ENCODE data around the gene TUBB8B. TPM values are rescaled to one million over a fixed set of nuclear protein-coding genes. Genes with fewer than 3 reads are reported as not detected.
"Not testable (repeated sequence)": the region's sequence is repeated elsewhere in the genome, so short reads cannot be mapped to it uniquely, and the experiment has no call there.

Gene TUBB8B
- total RNA-seq, 1 experiment from 2014 or later, result not detected

DNA sequence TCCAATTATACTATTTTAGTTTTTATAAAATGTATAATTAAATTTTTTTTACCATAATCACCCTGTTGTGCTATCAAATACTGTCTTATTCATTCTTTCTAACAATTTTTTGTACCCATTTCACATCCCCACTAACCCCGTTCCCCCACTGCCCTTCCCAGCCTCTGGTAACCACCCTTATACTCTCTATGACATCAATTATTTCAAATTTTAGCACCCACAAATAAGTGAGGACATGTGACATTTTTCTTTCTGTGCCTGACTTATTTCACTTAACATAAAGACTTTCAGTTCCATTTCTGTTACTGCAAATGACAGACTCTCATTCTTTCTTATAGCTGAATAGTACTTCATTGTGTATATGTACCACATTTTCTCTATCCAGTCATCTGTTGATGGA is 5.0 kb upstream of the TUBB8B start:
- POLR2A ChIA-PET (ENCODE audit: unreplicated experiment), result not testable (repeated sequence)

DNA sequence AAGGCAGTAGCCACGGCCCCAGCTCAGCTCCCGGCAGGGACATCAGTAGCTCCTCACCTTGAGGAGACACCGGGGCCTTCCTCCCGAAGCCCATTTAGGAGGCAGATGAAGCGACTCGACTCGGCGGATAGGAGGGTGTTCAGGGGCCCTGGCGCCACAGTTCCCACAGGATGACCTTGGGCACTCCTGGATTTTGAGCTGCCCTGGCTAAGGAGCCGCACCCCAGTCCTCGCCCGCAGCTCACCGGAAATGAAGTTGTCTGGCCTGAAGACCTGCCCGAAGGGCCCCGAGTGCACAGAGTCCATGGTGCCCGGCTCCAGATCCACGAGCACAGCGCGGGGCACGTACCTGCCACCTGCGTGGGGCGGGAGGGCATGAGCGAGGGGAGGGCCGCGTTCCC is 719 bp downstream of the TUBB8B start:
- H3K4me1 ChIP-seq (ENCODE audit: insufficient read depth, low read length); H4K20me1 ChIP-seq (ENCODE audit: low read length); H3K27me3 ChIP-seq (ENCODE audit: low read length); H3K9me2 ChIP-seq (replicated peaks; ENCODE audit: low read length); H3K36me3 ChIP-seq (ENCODE audit: low read depth, low read length); H3K27ac ChIP-seq (ENCODE audit: low read length); H3K9me3 ChIP-seq (ENCODE audit: low read length); H3K4me3 ChIP-seq (ENCODE audit: low read length); intact Hi-C loops (cut with micrococcal nuclease); H3K4me2 ChIP-seq (ENCODE audit: low read length); H3F3A ChIP-seq (ENCODE audit: low read length, unreplicated experiment); H2AFZ ChIP-seq (ENCODE audit: low read length); ATAC-seq; BruUV-seq (replicated peaks); POLR2A ChIA-PET (ENCODE audit: unreplicated experiment); DNase-seq; CTCF ChIA-PET; H3K9ac ChIP-seq (ENCODE audit: low read length); H3K79me2 ChIP-seq (ENCODE audit: low read length): not testable (repeated sequence)

More for the DNA sequence above, 5.0 kb upstream of the TUBB8B start:
- H3K4me1 ChIP-seq (ENCODE audit: insufficient read depth, low read length); H3F3A ChIP-seq (ENCODE audit: low read length, unreplicated experiment); H3K9me2 ChIP-seq (replicated peaks; ENCODE audit: low read length); CTCF ChIA-PET; H4K20me1 ChIP-seq (ENCODE audit: low read length); H3K27me3 ChIP-seq (ENCODE audit: low read length); H3K36me3 ChIP-seq (ENCODE audit: low read depth, low read length); H3K27ac ChIP-seq (ENCODE audit: low read length); H3K9ac ChIP-seq (ENCODE audit: low read length); DNase-seq; intact Hi-C loops (cut with micrococcal nuclease); H2AFZ ChIP-seq (ENCODE audit: low read length); H3K79me2 ChIP-seq (ENCODE audit: low read length); H3K4me2 ChIP-seq (ENCODE audit: low read length); BruUV-seq (replicated peaks); H3K4me3 ChIP-seq (ENCODE audit: low read length); H3K9me3 ChIP-seq (ENCODE audit: low read length); ATAC-seq: not testable (repeated sequence)

GRCh38 chr18:13177-13576 is 36.2 kb downstream of the TUBB8B start:
- ATAC-seq, CTCF ChIA-PET: not testable (repeated sequence)

DNA sequence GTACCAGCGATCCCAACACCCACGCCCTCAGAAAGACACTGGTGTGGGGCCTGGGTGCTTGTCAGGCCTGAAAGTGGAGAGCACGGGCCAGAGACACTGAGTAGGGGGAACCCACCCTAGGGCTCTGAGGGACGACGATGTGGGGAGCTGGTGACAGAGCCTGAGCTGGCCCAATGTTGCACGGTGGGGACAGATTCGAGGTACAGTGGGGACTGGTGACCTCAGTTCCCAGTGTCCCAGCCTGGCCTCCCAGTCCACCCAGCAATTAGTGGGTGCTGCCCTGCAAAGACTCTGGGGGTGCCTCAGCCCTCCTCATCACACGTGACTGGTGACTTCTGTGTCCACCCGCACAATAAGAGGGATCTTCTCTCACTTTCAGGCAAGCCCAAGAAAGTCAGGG is 36.6 kb downstream of the TUBB8B start:
- H3F3A ChIP-seq (ENCODE audit: low read length, unreplicated experiment); POLR2A ChIA-PET (ENCODE audit: unreplicated experiment); DNase-seq; H3K36me3 ChIP-seq (ENCODE audit: low read depth, low read length); H3K9ac ChIP-seq (ENCODE audit: low read length); H4K20me1 ChIP-seq (ENCODE audit: low read length); H3K4me3 ChIP-seq (ENCODE audit: low read length); CTCF ChIA-PET; intact Hi-C loops (cut with micrococcal nuclease); H3K27ac ChIP-seq (ENCODE audit: low read length); H3K4me2 ChIP-seq (ENCODE audit: low read length); H3K27me3 ChIP-seq (ENCODE audit: low read length); H3K79me2 ChIP-seq (ENCODE audit: low read length); H2AFZ ChIP-seq (ENCODE audit: low read length); H3K4me1 ChIP-seq (ENCODE audit: insufficient read depth, low read length); H3K9me3 ChIP-seq (ENCODE audit: low read length); ATAC-seq; BruUV-seq (replicated peaks); H3K9me2 ChIP-seq (replicated peaks; ENCODE audit: low read length): not testable (repeated sequence)

More at GRCh38 chr18:13177-13576, 36.2 kb downstream of the TUBB8B start:
- H3K79me2 ChIP-seq (ENCODE audit: low read length); H3K4me1 ChIP-seq (ENCODE audit: insufficient read depth, low read length); H3K27me3 ChIP-seq (ENCODE audit: low read length); H2AFZ ChIP-seq (ENCODE audit: low read length); intact Hi-C loops (cut with micrococcal nuclease); H3K27ac ChIP-seq (ENCODE audit: low read length); H3F3A ChIP-seq (ENCODE audit: low read length, unreplicated experiment); BruUV-seq (replicated peaks); H3K9ac ChIP-seq (ENCODE audit: low read length); H3K9me2 ChIP-seq (replicated peaks; ENCODE audit: low read length); H4K20me1 ChIP-seq (ENCODE audit: low read length); H3K4me2 ChIP-seq (ENCODE audit: low read length); H3K4me3 ChIP-seq (ENCODE audit: low read length); DNase-seq; POLR2A ChIA-PET (ENCODE audit: unreplicated experiment); H3K36me3 ChIP-seq (ENCODE audit: low read depth, low read length); H3K9me3 ChIP-seq (ENCODE audit: low read length): not testable (repeated sequence)

- H3K9ac ChIP-seq (ENCODE audit: low read length); H3K9me3 ChIP-seq (ENCODE audit: low read length); POLR2A ChIA-PET (ENCODE audit: unreplicated experiment); H3K4me2 ChIP-seq (ENCODE audit: low read length); H3K27ac ChIP-seq (ENCODE audit: low read length); H4K20me1 ChIP-seq (ENCODE audit: low read length); CTCF ChIA-PET; H3K79me2 ChIP-seq (ENCODE audit: low read length); ATAC-seq; H3K4me1 ChIP-seq (ENCODE audit: insufficient read depth, low read length); H3K36me3 ChIP-seq (ENCODE audit: low read depth, low read length); H3F3A ChIP-seq (ENCODE audit: low read length, unreplicated experiment); BruUV-seq (replicated peaks); H3K27me3 ChIP-seq (ENCODE audit: low read length); H2AFZ ChIP-seq (ENCODE audit: low read length); H3K4me3 ChIP-seq (ENCODE audit: low read length); intact Hi-C loops (cut with micrococcal nuclease); H3K9me2 ChIP-seq (replicated peaks; ENCODE audit: low read length); DNase-seq: not testable (repeated sequence)
These were observed 37.8 kb downstream of the TUBB8B start for GRCh38 chr18:11383-12274.

- H2AFZ ChIP-seq (ENCODE audit: low read length); H3K27me3 ChIP-seq (ENCODE audit: low read length); POLR2A ChIA-PET (ENCODE audit: unreplicated experiment); H3K4me2 ChIP-seq (ENCODE audit: low read length); H3K79me2 ChIP-seq (ENCODE audit: low read length); intact Hi-C loops (cut with micrococcal nuclease); H3K36me3 ChIP-seq (ENCODE audit: low read depth, low read length); H3K4me1 ChIP-seq (ENCODE audit: insufficient read depth, low read length); H3K9me3 ChIP-seq (ENCODE audit: low read length); BruUV-seq (replicated peaks); H3F3A ChIP-seq (ENCODE audit: low read length, unreplicated experiment); H4K20me1 ChIP-seq (ENCODE audit: low read length); CTCF ChIA-PET; DNase-seq; H3K27ac ChIP-seq (ENCODE audit: low read length); H3K9me2 ChIP-seq (replicated peaks; ENCODE audit: low read length); H3K4me3 ChIP-seq (ENCODE audit: low read length); H3K9ac ChIP-seq (ENCODE audit: low read length): not testable (repeated sequence)
- peak; percentile 24; the same call in 1 of the 2 replicates for ATAC-seq
These were observed 38.7 kb downstream of the TUBB8B start for GRCh38 chr18:10624-11184.
